ENCODE results near the gene ACTA2.
"Not testable (repeated sequence)": the region's sequence is repeated elsewhere in the genome, so short reads cannot be mapped to it uniquely, and the experiment has no call there.

The ACTA2 gene

GRCh38 chr10:88953662-88954061, 1.1 kb upstream of the ACTA2 start:
- DNase-seq (ENCODE audit: extremely low read depth in 1 of 2, low read depth in 1 of 2): no peak

- DNase-seq (ENCODE audit: extremely low read depth in 1 of 2, low read depth in 1 of 2): no peak
Observed at GRCh38 chr10:88949912-88950837, 2.4 kb downstream of the ACTA2 start.

- no peak for DNase-seq (ENCODE audit: extremely low read depth in 1 of 2, low read depth in 1 of 2)
Observed at GRCh38 chr10:88949051-88949450, 3.5 kb downstream of the ACTA2 start.

GRCh38 chr10:88946965-88947590, 5.5 kb downstream of the ACTA2 start:
- DNase-seq (ENCODE audit: extremely low read depth in 1 of 2, low read depth in 1 of 2): no peak

GRCh38 chr10:88946200-88946599, 6.4 kb downstream of the ACTA2 start:
- no peak for DNase-seq (ENCODE audit: extremely low read depth in 1 of 2, low read depth in 1 of 2)

GRCh38 chr10:88944813-88945212, 7.8 kb downstream of the ACTA2 start:
- DNase-seq (ENCODE audit: extremely low read depth in 1 of 2, low read depth in 1 of 2): no peak

GRCh38 chr10:88943778-88944177, 8.8 kb downstream of the ACTA2 start:
- DNase-seq (ENCODE audit: extremely low read depth in 1 of 2, low read depth in 1 of 2): no peak

- no peak for DNase-seq (ENCODE audit: extremely low read depth in 1 of 2, low read depth in 1 of 2)
Observed at GRCh38 chr10:88941026-88941425, 11.5 kb downstream of the ACTA2 start.

GRCh38 chr10:88938938-88939337, 13.6 kb downstream of the ACTA2 start:
- DNase-seq (ENCODE audit: extremely low read depth in 1 of 2, low read depth in 1 of 2): no peak

GRCh38 chr10:88938039-88938438, 14.5 kb downstream of the ACTA2 start:
- DNase-seq (ENCODE audit: extremely low read depth in 1 of 2, low read depth in 1 of 2): no peak

- no peak for DNase-seq (ENCODE audit: extremely low read depth in 1 of 2, low read depth in 1 of 2)
Observed at GRCh38 chr10:88936656-88937055, 15.9 kb downstream of the ACTA2 start.

- DNase-seq (ENCODE audit: extremely low read depth in 1 of 2, low read depth in 1 of 2): peak; percentile 38 to 44
Observed at GRCh38 chr10:88934900-88935672, 17.5 kb downstream of the ACTA2 start.

- no peak for DNase-seq (ENCODE audit: extremely low read depth in 1 of 2, low read depth in 1 of 2)
Observed at GRCh38 chr10:88933564-88933963, 19.0 kb downstream of the ACTA2 start.

GRCh38 chr10:88932539-88933256, 19.9 kb downstream of the ACTA2 start:
- DNase-seq (ENCODE audit: extremely low read depth in 1 of 2, low read depth in 1 of 2): peak in 1 of 2 donors; percentile 10

GRCh38 chr10:88932029-88932428, 20.5 kb downstream of the ACTA2 start:
- not testable (repeated sequence) for DNase-seq (ENCODE audit: extremely low read depth in 1 of 2, low read depth in 1 of 2)

- DNase-seq (ENCODE audit: extremely low read depth in 1 of 2, low read depth in 1 of 2): no peak
Observed at GRCh38 chr10:88931548-88931947, 21.0 kb downstream of the ACTA2 start.

GRCh38 chr10:88928254-88928653, 24.3 kb downstream of the ACTA2 start:
- DNase-seq (ENCODE audit: extremely low read depth in 1 of 2, low read depth in 1 of 2): no peak

GRCh38 chr10:88927416-88927690, 25.2 kb downstream of the ACTA2 start:
- DNase-seq (ENCODE audit: extremely low read depth in 1 of 2, low read depth in 1 of 2): no peak

GRCh38 chr10:88926566-88927415, 25.8 kb downstream of the ACTA2 start:
- DNase-seq (ENCODE audit: extremely low read depth in 1 of 2, low read depth in 1 of 2): no peak

GRCh38 chr10:88923520-88923919, 29.1 kb downstream of the ACTA2 start:
- DNase-seq (ENCODE audit: extremely low read depth in 1 of 2, low read depth in 1 of 2): no peak

Data from activated CD8-positive, alpha-beta memory T cell treated with anti-CD3 and anti-CD28 coated beads for 1 hour (primary cell).